DND-41 (cell line): ENCODE data around the gene SELENON.

Source experiments
- ATAC-seq: fragments of 200-7000 bp; cut with Tn5 transposase; 3 replicates; pipeline ENCODE4 v1.9.1; 2021; ENCODE audit warnings: low read depth; ENCODE audit not compliant: insufficient read depth
- DNase-seq: peaks from one replicate; pipeline ENCODE4 v3.0.0-alpha.2; 2020
- H2AFZ ChIP-seq: 2 replicates; pipeline ENCODE4 v1.6.0; 2012; ENCODE audit warnings: low read depth, low read length
- H3K27ac ChIP-seq: 2 replicates; pipeline ENCODE4 v1.5.1; 2012; ENCODE audit warnings: low read length, inconsistent platforms
- H3K27me3 ChIP-seq: fragments of 200-600 bp; sonication (generic); 2 replicates; pipeline ENCODE4 v1.6.0; 2012; ENCODE audit warnings: low read length, mild to moderate bottlenecking, inconsistent platforms; ENCODE audit not compliant: insufficient read depth, poor library complexity
- H3K36me3 ChIP-seq: 2 replicates; pipeline ENCODE4 v1.5.1; 2012; ENCODE audit warnings: low read length, inconsistent platforms; ENCODE audit not compliant: insufficient read depth
- H3K4me1 ChIP-seq: 2 replicates; pipeline ENCODE4 v1.5.1; 2012; ENCODE audit warnings: mild to moderate bottlenecking, low read length; ENCODE audit not compliant: insufficient read depth
- H3K4me2 ChIP-seq: 2 replicates; pipeline ENCODE4 v1.6.0; 2012; ENCODE audit warnings: mild to moderate bottlenecking, moderate library complexity, low read length, inconsistent platforms; ENCODE audit not compliant: insufficient read depth
- H3K4me3 ChIP-seq, 2 experiments: fragments of 200-600 bp in 1 of 2; shearing (Covaris generic) in 1 of 2; 2 replicates each; pipeline ENCODE4 v1.5.1; 2012 to 2016; ENCODE audit warnings: inconsistent platforms in 2 of 2, low read length in 2 of 2, mild to moderate bottlenecking in 2 of 2, low read depth in 1 of 2, moderate library complexity in 1 of 2
- H3K79me2 ChIP-seq: 2 replicates; pipeline ENCODE4 v1.6.0; 2012; ENCODE audit warnings: low read length, inconsistent platforms; ENCODE audit not compliant: insufficient read depth
- H3K9ac ChIP-seq: 2 replicates; pipeline ENCODE4 v1.6.0; 2012; ENCODE audit warnings: low read depth, mild to moderate bottlenecking, inconsistent platforms, low read length, moderate library complexity
- H3K9me3 ChIP-seq: 2 replicates; pipeline ENCODE4 v1.5.1; 2012; ENCODE audit warnings: low read length, moderate library complexity, mild to moderate bottlenecking, inconsistent platforms; ENCODE audit not compliant: insufficient read depth, severe bottlenecking
- H4K20me1 ChIP-seq: 2 replicates; pipeline ENCODE4 v1.6.0; 2012; ENCODE audit warnings: low read length; ENCODE audit not compliant: insufficient read depth
- EZH2 ChIP-seq: IDR thresholded peaks from 3 replicates; pipeline ENCODE4 v1.6.1; 2012; ENCODE audit warnings: borderline replicate concordance, low read depth, mild to moderate bottlenecking, moderate library complexity, low read length, inconsistent platforms; ENCODE audit not compliant: severe bottlenecking
- TF ChIP-seq, protein P1 (sequence below): IDR thresholded peaks from 2 replicates; pipeline ENCODE4 v1.5.1; 2012; ENCODE audit warnings: borderline replicate concordance, low read length, moderate library complexity, mild to moderate bottlenecking; ENCODE audit not compliant: poor library complexity, severe bottlenecking; ENCODE audit errors: extremely low read depth

The SELENON gene

DNA sequence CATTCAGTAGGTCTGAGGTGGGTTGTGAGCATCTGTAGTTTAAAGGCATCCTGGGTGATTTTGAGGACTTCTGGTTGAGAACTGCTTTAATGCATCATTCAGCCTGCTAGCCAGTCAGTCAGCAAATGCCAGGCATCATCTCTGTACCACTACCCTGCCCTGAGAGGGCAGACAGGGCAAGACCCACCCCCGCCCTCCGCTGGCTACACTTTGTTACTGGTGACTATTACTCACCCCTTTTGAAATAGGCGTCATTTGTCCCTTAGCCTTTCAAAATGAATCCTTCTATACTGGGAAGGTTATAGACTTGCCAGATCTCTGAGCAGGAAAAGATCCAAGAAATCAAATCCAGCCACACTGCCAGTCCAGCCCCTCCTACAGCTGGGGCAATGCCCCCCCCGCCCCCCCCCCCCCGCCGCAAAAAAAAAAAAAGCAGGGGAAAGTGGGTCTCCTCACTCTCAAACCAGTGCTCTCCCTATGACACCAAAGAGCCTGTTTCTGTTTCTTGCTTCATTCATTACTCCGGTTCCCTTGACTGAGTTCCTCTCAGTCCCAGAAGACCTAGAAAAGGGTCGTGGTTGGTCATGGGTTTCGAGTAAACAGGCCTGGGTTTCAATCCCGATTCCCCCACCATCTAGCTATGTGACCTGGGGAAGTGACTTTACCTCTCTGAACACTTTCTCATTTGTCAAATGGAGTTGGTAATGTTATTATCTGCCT is 4.4 kb downstream of the SELENON start:
- no peak for ATAC-seq
- H3K4me2 ChIP-seq, result no peak overlapping the region

DNA sequence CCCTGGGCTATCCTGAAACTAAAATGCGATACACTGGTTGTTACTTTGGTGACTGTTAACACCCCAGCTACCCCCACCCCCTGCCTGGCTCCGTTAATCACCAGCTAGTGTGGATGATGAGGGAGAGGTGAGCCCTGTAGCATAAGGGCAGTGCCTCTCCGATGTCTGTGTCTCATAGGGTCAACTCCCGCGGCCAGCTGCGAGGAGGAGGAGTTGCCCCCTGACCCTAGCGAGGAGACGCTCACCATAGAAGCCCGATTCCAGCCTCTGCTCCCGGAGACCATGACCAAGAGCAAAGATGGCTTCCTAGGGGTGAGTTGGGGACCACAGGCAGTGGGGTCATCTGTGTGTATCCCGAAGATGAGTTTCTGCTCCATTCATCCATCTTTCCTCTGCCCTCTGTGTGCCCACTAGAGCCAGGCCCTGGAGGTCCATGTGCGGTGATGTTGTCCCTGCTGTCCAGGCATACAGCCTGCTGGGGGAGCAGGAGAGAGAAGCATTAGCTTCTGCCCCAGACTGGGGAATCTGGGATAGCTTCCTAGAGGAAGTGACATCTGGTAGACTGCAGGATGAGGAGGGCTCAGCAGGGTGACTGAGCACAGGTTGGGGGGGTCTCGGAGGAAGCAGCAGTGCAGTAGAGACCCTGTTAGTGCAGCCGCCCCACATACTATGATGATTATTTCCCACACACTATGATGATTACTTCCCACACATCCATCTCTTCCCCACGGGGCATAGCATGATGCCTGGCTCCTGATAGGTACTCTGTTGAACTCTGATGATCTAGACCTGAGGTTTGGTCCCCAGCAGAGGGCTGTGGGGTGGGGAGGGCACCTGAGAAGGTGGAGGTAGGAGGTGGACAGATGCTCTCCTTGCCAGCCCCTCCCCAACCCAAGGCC is 5.2 kb downstream of the SELENON start:
- peaks cover 12% of the 10 kb centered on the region for H3K27me3 ChIP-seq
- H3K9me3 ChIP-seq, result no peaks in the 10 kb centered on the region
- TF ChIP-seq, protein P1, sequence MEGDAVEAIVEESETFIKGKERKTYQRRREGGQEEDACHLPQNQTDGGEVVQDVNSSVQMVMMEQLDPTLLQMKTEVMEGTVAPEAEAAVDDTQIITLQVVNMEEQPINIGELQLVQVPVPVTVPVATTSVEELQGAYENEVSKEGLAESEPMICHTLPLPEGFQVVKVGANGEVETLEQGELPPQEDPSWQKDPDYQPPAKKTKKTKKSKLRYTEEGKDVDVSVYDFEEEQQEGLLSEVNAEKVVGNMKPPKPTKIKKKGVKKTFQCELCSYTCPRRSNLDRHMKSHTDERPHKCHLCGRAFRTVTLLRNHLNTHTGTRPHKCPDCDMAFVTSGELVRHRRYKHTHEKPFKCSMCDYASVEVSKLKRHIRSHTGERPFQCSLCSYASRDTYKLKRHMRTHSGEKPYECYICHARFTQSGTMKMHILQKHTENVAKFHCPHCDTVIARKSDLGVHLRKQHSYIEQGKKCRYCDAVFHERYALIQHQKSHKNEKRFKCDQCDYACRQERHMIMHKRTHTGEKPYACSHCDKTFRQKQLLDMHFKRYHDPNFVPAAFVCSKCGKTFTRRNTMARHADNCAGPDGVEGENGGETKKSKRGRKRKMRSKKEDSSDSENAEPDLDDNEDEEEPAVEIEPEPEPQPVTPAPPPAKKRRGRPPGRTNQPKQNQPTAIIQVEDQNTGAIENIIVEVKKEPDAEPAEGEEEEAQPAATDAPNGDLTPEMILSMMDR, result no peak
- no peak for TF ChIP-seq EZH2
- no peak overlapping the region for H3K27ac ChIP-seq
- no peak overlapping the region for H3K4me3 ChIP-seq
- peaks cover 6% of the 10 kb centered on the region for H4K20me1 ChIP-seq
- H2AFZ ChIP-seq, result no peak overlapping the region
- no peak for DNase-seq
- no peak for ATAC-seq
- H3K9ac ChIP-seq, result no peak overlapping the region
- no peaks in the 10 kb centered on the region for H3K36me3 ChIP-seq
- no peak overlapping the region for H3K4me2 ChIP-seq
- H3K79me2 ChIP-seq, result no peaks in the 10 kb centered on the region
- H3K4me1 ChIP-seq, result peaks cover 8% of the 10 kb centered on the region

More for the DNA sequence above, 4.4 kb downstream of the SELENON start:
- no peak overlapping the region for H3K4me3 ChIP-seq
- peaks cover 6% of the 10 kb centered on the region for H4K20me1 ChIP-seq
- no peaks in the 10 kb centered on the region for H3K79me2 ChIP-seq
- H2AFZ ChIP-seq, result no peak overlapping the region
- TF ChIP-seq, protein P1, result no peak
- no peak for TF ChIP-seq EZH2
- peaks cover 17% of the 10 kb centered on the region for H3K27me3 ChIP-seq
- no peak overlapping the region for H3K27ac ChIP-seq
- DNase-seq, result no peak
- H3K9ac ChIP-seq, result no peak overlapping the region
- H3K4me1 ChIP-seq, result peaks cover 13% of the 10 kb centered on the region
- H3K36me3 ChIP-seq, result no peaks in the 10 kb centered on the region
- no peaks in the 10 kb centered on the region for H3K9me3 ChIP-seq

DNA sequence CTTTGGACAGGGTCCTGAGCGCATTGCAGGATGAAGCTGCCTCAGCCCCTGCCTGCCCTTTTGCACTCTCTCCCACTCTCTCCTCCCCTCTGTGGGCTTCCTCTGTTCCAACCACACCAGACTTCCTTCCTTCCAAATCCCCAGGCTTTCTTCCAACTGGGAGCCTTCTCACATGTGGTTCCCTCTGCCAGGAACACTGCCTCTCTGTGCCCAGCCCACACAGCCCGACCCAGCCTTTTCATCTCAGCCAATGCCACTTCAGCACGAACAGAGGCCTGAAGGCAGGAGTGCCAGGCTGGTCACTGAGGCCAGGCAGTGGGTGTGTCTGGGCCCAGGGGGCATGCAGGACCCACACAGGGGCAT is 5.9 kb downstream of the SELENON start:
- Histone ChIP-seq H2AFZ (no peak overlapping the region), H3K9ac (no peak overlapping the region), H3K27me3 (peaks cover 5% of the 10 kb centered on the region), H3K79me2 (no peaks in the 10 kb centered on the region), H3K4me1 (peaks cover 4% of the 10 kb centered on the region), H3K36me3 (no peaks in the 10 kb centered on the region), H3K4me3 (no peak overlapping the region), H3K27ac (no peak overlapping the region), H3K9me3 (no peaks in the 10 kb centered on the region), H4K20me1 (peaks cover 11% of the 10 kb centered on the region), H3K4me2 (no peak overlapping the region)
- ATAC-seq, result no peak
- no peak for TF ChIP-seq EZH2
- TF ChIP-seq, protein P1, result no peak
- DNase-seq, result no peak
